ENCODE data around the gene HELZ2. TPM values are rescaled to one million over a fixed set of nuclear protein-coding genes. Genes with fewer than 3 reads are reported as not detected.
"Not testable (repeated sequence)": the region's sequence is repeated elsewhere in the genome, so short reads cannot be mapped to it uniquely, and the experiment has no call there.

The HELZ2 gene, protein sequence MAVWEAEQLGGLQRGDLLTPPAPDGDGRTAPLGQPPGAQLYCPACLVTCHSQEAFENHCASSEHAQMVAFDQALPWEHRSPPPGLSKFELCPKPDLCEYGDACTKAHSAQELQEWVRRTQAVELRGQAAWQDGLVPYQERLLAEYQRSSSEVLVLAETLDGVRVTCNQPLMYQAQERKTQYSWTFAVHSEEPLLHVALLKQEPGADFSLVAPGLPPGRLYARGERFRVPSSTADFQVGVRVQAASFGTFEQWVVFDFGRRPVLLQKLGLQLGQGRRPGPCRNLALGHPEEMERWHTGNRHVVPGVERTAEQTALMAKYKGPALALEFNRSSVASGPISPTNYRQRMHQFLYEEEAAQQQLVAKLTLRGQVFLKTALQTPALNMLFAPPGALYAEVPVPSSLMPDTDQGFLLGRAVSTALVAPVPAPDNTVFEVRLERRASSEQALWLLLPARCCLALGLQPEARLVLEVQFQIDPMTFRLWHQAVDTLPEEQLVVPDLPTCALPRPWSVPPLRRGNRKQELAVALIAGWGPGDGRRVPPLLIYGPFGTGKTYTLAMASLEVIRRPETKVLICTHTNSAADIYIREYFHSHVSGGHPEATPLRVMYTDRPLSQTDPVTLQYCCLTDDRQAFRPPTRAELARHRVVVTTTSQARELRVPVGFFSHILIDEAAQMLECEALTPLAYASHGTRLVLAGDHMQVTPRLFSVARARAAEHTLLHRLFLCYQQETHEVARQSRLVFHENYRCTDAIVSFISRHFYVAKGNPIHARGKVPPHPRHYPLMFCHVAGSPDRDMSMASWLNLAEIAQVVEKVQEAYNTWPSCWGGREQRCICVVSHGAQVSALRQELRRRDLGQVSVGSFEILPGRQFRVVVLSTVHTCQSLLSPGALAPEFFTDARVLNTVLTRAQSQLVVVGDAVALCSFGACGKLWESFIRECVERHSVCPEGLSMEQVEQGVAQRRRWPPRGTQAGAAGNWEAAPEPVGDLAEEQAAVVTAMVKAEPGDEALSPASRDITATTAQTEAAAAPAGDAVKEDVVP (N-terminal part only)
- total RNA-seq = 75.8 and 179 TPM in 2 replicates

DNA sequence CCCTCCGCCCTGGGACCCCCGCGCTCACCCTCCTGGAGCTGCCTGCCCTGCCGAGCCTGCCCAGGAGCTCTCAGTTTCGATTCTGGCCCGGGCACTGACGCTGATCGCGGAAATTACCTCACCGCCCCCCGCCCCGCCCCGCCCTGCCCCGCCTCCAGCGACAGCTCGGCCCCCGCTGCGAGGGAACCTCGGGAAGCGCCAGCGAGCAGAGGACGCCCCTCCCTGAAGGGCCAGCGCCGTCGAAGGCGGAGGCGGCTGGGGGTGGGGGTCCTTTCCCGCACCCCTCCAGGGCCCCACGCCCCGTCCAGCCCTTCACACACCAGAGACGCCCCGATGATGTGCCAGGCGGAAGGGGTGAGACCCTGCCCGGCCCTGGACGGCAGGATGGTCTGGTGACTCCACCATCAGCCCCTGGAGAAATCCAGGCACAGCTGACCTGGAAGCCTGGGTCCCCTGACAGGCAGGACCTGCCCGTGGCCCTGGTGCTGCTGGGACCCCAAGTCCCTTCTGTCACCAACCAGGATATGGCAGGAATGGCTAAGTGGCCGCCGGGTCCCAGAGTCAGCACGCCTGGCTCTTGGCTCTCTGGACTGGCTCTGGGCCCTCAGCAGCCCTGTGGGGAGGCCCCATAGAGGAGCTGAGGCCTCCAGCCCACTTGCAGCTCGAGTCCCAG is at the start of gene HELZ2:
Gene HELZ2 (minus strand): TSS at position 84 of the 673 bp plus-strand sequence. CDS start 1,854 bp downstream, outside the sequence.
- DNase-seq (ENCODE audit: extremely low read depth, low read depth, low spot score) = no peak

- no peak for DNase-seq (ENCODE audit: extremely low read depth, low read depth, low spot score)
Measured at GRCh38 chr20:63622732-63623131, 48.7 kb upstream of the HELZ2 start.

DNA sequence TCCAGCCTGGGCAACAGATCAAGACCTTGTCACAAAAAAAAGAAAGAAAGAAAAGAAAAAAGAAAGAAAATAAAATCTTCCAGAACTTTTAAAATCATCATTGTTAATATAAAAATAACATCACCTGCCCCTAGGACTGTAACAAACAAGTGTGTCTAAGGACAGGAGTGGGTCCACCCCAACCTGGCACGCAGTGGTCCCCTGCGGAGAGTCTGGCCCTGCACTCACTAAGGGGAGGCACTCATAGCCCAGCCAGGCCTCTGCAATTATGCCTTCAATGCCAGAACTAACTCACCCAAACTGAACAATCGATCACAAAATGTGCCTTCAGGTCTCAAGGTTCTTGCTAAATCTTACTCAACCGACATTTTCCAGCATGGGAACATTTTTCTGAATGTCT is 48.1 kb upstream of the HELZ2 start:
- no peak for DNase-seq (ENCODE audit: extremely low read depth, low read depth, low spot score)

DNA sequence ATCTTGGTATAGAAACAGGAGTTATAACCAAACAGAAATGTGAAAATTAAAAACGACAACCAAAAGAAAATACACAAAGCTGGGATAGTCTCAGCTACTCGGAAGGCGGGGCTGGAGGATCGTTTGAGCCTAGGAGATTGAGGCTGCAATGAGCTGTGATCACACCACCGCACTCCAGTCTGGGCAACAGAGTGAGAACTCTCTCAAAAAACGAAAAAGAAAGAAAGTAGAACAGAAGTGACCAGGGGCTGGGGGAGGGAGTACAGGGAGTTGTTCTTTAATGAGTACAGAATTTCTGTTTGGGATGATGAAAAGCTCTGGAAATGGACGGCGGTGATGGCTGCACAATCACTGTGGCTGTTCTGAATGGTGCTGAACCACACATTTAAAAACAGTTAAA is 47.0 kb upstream of the HELZ2 start:
- DNase-seq (ENCODE audit: extremely low read depth, low read depth, low spot score) = no peak

DNA sequence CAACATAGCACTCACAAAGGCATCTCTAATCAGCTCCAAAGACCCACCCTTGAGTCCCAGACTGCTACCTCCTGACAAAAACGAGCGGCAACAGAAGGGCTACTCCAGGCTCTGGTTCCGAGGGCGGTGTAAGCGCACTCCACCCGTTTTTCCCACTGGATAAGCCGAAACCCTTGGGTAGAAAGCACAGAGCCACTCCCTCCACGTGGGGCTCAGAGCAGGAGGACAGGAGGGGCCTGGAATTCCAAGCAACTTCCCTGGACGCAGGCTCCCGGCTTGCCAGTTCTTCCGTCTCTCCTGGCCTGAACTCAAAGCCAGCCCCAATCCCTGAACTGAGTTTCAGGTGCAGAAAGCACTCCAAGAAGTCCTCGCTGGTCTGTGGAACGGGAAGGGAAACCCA is 45.5 kb upstream of the HELZ2 start:
- no peak for DNase-seq (ENCODE audit: extremely low read depth, low read depth, low spot score)

DNA sequence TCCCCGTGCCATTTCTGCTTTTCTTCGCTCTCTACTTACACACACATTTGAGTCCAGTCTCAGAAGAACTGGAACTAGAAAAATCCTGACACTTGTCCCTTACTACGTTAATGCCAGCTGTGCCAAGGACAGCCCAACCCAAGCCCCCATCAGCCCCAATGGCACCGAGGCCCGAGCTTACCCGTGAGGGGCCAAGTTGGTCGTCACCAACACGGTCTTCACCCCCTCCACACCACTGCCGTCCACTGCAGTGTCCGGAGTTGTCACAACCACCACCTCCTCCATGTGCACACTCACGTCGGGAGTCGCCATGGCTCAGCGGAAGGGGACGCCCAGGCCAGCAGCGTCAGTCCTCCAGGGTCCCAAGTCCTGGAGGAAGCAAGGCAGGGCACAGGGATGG is 45.0 kb upstream of the HELZ2 start:
- DNase-seq (ENCODE audit: extremely low read depth, low read depth, low spot score) = no peak

- no peak for DNase-seq (ENCODE audit: extremely low read depth, low read depth, low spot score)
Measured at GRCh38 chr20:63618291-63618980, 44.4 kb upstream of the HELZ2 start.

DNA sequence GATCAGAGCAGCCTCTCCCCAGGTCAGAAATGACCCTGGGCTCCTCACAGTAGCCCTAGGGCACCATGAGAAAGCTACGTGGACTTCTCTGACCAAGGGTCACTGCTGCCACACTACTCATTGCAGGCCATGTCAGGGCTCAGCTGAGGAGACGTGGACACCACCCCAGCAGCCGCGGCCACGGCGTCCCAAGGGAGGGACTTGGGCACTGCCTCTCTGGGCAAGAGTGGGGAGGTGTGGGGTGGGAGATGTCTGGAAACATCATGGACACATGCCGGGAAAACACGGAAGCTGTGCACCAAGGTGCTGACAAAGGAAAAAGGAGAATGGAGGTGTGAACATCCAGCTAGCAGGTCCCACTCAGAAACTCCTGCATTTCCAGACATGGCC is 43.8 kb upstream of the HELZ2 start:
- DNase-seq (ENCODE audit: extremely low read depth, low read depth, low spot score) = no peak

GRCh38 chr20:63617092-63617875 is 43.2 kb upstream of the HELZ2 start:
- DNase-seq (ENCODE audit: extremely low read depth, low read depth, low spot score) = no peak

DNA sequence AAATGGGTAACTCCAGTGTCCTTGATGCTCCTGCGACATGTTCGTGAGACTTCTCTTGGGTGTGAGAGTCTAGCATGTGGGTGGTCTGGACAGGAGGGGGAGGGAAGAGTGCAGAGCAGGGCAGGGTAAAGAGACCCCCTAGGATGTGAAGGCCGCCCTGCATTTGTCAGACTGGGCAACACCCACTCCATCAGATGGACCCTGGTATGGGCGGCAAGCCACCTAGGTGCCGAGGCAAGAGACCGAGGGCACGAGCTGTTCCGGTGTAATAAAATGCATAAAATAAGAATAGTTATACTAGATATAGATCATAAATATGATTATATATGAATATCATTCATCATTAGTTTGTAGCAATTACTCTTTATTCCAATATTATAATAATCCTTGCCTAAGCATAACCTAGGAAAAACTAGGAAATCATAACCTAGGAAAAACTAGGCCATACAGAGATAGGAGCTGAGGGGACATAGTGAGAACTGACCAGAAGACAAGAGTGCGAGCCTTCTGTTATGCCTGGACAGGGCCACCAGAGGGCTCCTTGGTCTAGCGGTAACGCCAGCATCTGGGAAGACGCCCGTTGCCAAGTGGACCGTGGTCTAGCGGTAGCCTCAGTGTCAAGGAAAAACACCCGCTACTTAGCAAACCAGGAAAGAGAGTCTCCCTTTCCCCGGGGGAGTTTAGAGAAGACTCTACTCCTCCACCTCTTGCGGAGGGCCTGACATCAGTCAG is 40.0 kb upstream of the HELZ2 start:
- not testable (repeated sequence) for DNase-seq (ENCODE audit: extremely low read depth, low read depth, low spot score)

- DNase-seq (ENCODE audit: extremely low read depth, low read depth, low spot score) = no peak
Measured at GRCh38 chr20:63612276-63612931, 38.4 kb upstream of the HELZ2 start.

DNA sequence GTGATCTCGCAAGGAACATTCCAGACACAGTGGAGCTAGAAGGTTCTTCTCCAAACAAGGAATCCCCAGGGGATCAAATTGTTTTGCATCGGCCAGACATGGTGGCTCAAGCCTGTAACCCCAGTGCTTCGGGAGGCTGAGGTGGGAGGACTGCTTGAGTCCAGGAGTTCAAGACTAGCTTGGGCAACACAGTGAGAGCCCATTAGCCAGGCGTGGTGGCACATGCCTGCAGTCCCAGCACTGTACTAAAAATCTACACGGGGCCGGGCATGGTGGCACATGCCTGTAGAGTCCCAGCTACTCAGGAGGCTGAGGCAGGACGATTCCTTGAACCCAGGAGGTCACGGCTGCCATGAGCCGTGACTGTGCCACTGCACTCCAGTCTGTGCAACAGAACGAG is 37.6 kb upstream of the HELZ2 start:
- DNase-seq (ENCODE audit: extremely low read depth, low read depth, low spot score) = no peak

DNA sequence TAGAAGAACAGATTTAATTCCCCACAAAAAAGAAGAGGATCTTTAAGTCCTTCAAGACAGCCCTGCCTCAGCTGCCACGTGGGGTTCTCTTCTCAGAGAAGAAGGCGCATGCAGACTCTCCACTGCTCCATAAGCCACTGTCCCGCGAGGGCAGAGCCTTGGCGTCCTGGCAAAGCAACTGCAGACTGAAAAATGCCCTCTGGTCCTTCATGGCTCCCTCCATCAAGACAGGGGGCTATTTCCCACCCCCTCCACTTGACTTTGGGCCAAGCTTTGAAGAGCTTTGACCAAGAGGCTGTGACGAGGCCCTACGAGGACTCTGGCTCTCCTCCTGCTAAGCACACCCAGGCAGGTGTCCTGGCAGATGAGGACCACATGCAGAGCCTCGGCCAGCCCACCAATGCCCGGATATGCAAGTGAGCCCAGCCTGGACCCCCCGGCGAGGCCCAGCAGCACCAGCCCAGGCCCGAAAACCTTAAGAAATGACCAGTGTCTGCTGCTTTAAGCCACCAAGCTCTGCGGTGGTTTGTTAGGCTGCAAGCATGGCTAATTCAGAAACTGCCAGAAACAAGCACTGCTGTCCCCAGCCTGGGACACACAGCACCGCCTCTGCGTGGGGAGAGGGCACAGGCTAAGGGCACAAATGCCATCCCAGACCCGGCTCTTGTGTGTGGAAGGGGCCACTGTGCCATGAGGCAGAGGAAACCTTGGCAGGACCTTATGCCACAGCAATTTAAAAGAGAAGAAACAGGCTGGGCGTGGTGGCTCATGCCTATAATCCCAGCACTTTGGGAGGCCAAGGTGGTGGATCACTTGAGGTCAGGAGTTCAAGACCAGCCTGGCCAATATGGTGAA is 36.8 kb upstream of the HELZ2 start:
- no peak for DNase-seq (ENCODE audit: extremely low read depth, low read depth, low spot score)

DNA sequence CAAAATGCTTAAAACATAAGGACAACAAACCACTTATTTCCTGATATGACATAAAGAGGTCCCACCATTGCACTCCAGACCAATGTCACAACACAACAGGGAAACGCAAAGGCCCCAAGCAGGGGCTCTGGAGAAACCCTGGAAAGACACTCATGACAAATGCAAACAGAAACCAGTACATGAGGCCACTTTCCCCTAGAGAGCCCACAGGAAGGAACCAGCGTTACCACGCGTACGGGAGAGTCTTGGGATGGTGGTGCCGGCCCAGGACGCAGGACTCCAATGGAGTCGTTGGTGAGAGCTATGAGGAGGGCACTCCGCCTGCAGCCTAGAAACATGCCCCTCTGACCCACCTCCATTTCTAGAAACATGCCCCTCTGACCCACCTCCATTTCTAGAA is 32.6 kb upstream of the HELZ2 start:
- no peak for DNase-seq (ENCODE audit: extremely low read depth, low read depth, low spot score)

DNA sequence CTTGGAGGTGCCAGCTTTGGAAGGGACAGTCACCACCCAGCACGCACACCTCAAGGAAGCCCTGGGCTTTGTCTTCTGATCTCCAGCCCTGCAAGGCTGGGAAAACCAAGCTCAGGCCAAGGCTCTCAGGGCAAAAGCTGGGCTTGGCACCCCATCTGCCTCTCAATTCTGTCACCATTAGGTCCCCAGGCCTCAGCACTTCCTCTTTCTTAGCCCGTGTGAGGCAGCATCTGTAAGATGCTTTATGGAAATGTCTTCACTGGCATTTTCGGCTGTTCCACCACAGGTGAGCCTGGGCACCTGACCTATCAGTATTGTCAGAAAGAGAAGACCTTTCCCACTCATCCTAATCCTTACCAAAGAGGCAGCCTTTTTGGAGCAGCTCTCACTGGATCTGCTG is 28.3 kb upstream of the HELZ2 start:
- no peak for DNase-seq (ENCODE audit: extremely low read depth, low read depth, low spot score)

GRCh38 chr20:63601679-63602078 is 27.6 kb upstream of the HELZ2 start:
- DNase-seq (ENCODE audit: extremely low read depth, low read depth, low spot score) = not testable (repeated sequence)

DNA sequence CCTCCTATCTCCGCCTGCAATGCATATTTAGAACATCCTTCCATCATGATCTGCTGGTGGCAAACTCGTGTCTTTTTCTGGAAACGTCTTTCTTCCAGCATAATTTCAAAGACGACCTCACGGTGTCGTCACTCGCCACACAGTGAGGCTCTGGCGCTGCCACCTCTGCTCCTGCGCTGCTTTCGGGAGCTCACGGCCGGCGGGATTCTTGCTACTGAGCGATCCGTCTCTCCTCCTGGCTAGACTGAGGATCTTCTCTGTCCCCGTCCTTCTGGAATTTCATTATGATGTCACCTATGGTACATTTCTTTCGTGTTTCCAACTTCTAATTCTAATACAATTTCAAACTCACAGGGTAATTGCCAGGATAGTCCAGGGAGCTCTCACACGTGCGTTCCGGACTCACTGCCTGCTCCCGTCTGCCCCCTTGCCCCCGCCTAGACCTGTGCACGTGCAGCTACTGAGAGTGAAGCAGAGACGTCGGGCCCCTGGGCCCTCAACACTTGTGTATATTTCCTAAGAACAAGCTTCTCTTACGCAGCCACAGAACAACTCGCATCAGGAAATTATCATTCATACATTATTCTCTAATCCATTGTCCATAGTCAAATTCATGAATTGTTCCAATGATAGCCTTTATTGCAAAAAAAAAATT is 25.5 kb upstream of the HELZ2 start:
- DNase-seq (ENCODE audit: extremely low read depth, low read depth, low spot score) = no peak
